Fibroblast of skin of right quadriceps (primary cell): ENCODE measurements around the gene TREML4.

ENCODE experiments used
- DNase-seq: peaks from one replicate; pipeline ENCODE4 v3.0.0-alpha.2; 2013

Gene TREML4

DNA sequence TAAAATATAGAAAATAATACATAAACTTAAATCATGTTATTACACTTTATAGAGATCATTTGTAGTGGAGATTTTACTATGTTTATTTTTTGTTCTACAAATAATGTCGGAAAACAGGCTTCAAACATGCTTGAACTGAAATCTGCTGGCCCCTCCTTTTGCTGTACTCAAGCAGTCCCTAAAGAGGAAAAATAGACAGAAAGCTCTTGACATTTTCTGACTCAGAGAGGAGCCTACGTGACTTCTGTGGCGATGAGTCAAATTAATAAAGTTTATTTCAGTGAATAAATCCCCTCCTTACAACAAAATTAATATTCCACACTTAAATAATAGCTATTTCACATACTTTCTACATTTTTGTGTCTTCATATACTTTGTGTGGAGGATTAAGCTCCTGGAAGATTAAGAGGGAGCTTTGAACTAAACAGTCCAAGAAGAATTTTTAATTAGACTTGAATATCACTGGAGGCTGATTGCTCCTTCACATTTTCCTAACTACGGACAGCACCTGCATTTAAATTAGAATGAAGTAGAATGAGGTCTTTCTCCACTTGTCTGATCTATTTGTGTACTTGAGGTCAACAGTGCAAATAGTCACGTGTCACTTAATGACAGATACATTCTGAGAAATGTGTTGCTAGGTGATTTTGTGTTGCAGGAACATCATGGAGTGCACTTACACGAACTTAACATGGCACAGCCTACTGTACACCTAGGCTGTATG, 60.0 kb downstream of the TREML4 start:
- no peak for DNase-seq
